ENCODE results near the gene MAP2K5. TPM values are rescaled to one million over a fixed set of nuclear protein-coding genes. Genes with fewer than 3 reads are reported as not detected.
A peak's percentile ranks its signal among the peaks of the same experiment; 100 is the strongest.

MAP2K5 gene
- total and polyA plus RNA-seq, 8 donors = 13.5 to 25.0 (median 20.8) TPM

DNA sequence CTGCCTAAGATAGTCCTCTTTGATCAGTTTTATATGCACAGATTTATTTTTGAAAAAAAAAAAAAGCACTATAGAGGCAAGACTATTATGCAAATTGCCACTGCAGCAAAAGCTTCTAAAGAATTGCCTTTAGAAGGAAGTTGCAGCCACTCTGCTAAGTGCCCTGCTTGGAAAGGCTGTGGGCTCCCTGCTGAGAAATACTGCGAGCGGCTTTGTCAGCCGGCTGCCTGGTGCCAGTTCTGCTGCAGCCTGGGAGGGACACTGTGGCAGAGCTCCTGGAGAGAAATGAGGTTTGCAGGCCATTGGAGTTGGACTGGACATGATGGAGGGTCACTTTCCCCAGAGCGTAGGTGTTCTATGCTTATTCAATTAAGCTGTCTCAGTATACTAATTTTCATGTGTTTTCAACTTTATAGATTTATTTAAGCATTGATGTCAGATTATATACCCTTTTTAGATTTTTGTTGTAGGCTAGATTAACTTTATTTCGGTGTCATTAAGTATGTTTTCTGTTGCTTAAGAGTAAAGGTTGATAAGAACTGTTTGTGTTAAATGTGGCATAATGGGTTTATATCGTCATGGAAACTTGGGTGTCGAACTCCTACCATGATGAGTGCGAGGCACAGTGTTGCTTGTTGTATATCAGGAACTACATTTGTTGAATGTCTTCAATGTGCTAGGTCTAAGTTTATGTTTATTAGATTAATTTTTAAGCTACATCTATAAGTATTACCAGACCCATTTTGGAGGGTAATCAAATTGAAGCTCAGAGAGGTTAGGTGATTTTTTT is 6.6 kb downstream of the MAP2K5 start:
- TF ChIP-seq CTCF (IDR thresholded peaks at IDR 0.05) = no peak
- intact Hi-C loops (cut with DNase I) = no loop called here
- DNase-seq (no peak), ATAC-seq (peak; percentile 81)
- Histone ChIP-seq H3K27ac (peak overlapping the region in 1 of 2 donors; percentile 3), H3K27me3 (no peaks in the 10 kb centered on the region), H3K9me3 (no peaks in the 10 kb centered on the region), H3K36me3 (peaks cover 0 to 26% of the 10 kb centered on the region in 2 donors), H3K4me1 (peaks cover 5 to 23% of the 10 kb centered on the region in 2 donors), H3K4me3 (no peak overlapping the region)

DNA sequence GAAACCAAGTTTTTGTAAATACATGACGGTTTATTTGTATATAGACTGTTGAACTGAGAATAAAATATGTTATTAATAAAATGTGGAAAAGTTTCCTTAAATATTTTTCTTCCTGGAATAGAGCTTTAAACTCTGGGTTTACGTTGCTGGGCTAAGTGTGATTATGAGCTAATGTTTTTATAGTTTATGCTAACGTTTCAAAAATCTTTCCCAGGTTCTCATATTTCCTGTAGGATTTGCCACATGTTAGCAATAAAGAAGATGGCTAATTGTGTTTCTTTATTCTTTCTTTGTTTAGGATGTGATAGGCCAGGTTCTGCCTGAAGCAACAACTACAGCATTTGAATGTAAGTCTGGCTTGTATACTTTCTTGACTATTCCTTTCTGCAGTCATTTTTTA is 7.2 kb downstream of the MAP2K5 start:
- Histone ChIP-seq H3K4me1 (peaks cover 5 to 17% of the 10 kb centered on the region in 2 donors), H3K4me3 (no peak overlapping the region), H3K36me3 (peaks cover 0 to 26% of the 10 kb centered on the region in 2 donors), H3K9me3 (no peaks in the 10 kb centered on the region), H3K27me3 (no peaks in the 10 kb centered on the region), H3K27ac (no peak overlapping the region)
- no peak for ATAC-seq
- intact Hi-C loops (cut with DNase I) = no loop called here
- no peak for DNase-seq
- TF ChIP-seq CTCF (IDR thresholded peaks at IDR 0.05) = no peak

DNA sequence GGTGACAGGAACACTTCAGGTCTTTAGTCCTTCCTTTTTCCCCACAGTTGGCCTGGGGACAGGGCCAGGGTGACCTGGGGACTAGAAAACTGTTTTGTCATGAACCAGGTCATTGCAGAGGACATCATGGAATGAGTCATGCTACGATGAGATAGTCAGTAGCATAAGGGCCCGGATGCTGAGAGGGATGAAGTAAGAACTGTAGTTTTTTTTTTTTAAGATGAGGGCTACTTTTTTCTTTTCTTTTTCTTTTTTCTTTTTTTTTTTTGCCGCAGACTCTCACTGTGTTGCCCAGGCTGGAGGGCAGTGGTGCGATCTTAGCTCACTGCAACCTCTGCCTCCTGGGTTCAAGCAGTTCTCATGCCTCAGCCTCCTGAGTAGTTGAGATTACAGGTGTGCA is 8.0 kb downstream of the MAP2K5 start:
- no peak overlapping the region for H3K4me3 ChIP-seq
- TF ChIP-seq CTCF (IDR thresholded peaks at IDR 0.05) = no peak
- H3K27me3 ChIP-seq = no peaks in the 10 kb centered on the region
- H3K4me1 ChIP-seq = peaks cover 5 to 16% of the 10 kb centered on the region in 2 donors
- no peak for DNase-seq
- H3K36me3 ChIP-seq = peaks cover 0 to 31% of the 10 kb centered on the region in 2 donors
- ATAC-seq = no peak
- H3K9me3 ChIP-seq = no peaks in the 10 kb centered on the region
- H3K27ac ChIP-seq = no peak overlapping the region
- intact Hi-C loops (cut with DNase I) = no loop called here

DNA sequence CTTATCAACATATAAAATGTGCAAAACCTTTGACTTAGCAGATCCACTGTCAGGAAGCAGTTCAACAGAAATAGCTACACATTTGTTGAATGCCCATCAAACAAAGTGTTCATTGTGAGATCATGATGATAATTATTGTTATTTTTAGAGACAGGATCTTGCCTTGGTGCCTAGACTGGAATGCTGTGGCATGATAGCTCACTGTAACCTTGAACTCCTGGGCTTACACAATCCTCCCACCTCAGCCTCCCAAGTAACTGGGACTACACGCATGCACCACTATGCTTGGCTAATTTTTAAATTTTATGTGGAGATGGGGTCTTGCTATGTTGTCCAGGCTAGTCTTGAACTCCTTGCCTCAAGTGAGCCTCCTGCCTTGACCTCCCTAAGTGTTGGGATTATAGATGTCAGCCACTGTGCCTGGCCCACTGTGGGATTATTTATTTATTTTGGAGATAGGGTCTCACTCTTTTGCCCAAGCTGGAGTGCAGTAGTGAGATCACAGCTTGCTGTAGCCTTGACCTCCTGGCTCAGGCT is 8.8 kb downstream of the MAP2K5 start:
- DNase-seq (no peak), ATAC-seq (no peak)
- Histone ChIP-seq H3K27ac (no peak overlapping the region), H3K9me3 (no peaks in the 10 kb centered on the region), H3K4me1 (peaks cover 5 to 16% of the 10 kb centered on the region in 2 donors), H3K27me3 (no peaks in the 10 kb centered on the region), H3K36me3 (peaks cover 0 to 29% of the 10 kb centered on the region in 2 donors), H3K4me3 (no peak overlapping the region)
- no peak for TF ChIP-seq CTCF (IDR thresholded peaks at IDR 0.05)
- intact Hi-C loops (cut with DNase I) = no loop called here

- Histone ChIP-seq H3K4me3 (no peak overlapping the region), H3K4me1 (no peaks in the 10 kb centered on the region), H3K27me3 (no peaks in the 10 kb centered on the region), H3K36me3 (peaks cover 0 to 30% of the 10 kb centered on the region in 2 donors), H3K9me3 (no peaks in the 10 kb centered on the region), H3K27ac (no peak overlapping the region)
- TF ChIP-seq CTCF (IDR thresholded peaks at IDR 0.05) = no peak
- no peak for ATAC-seq
- intact Hi-C loops (cut with DNase I) = no loop called here
- no peak for DNase-seq
These were observed 12.1 kb downstream of the MAP2K5 start for GRCh38 chr15:67554580-67554979.

All from left lung (tissue), 10 donors.